HCT116 (cell line): ENCODE data around the gene USP47.

Experiments
- POLR2A ChIP-seq: IDR thresholded peaks from 2 replicates; pipeline ENCODE4 v1.7.0; 2011; ENCODE audit warnings: borderline replicate concordance; ENCODE audit not compliant: insufficient read depth, insufficient read length; ENCODE audit errors: extremely low read depth
- SIN3A ChIP-seq: IDR thresholded peaks from 2 replicates; pipeline ENCODE4 v1.6.1; 2012; ENCODE audit warnings: low read depth
- YY1 ChIP-seq: IDR thresholded peaks from 2 replicates; pipeline ENCODE4 v1.6.1; 2011; ENCODE audit warnings: low read length, low read depth, moderate library complexity, mild to moderate bottlenecking; ENCODE audit not compliant: insufficient replicate concordance; ENCODE audit errors: extremely low read depth
- TF ChIP-seq, protein P1 (sequence below), 3 experiments: fragments of 200-600 bp in 1 of 3; sonication (generic) in 1 of 3; IDR thresholded peaks in 2 of 3; conservative IDR thresholded peaks in 1 of 3; 2 replicates each; pipeline ENCODE4 v1.5.1; 2012 to 2017; ENCODE audit warnings: low read depth in 2 of 3, low read length in 2 of 3, antibody characterized with exemption in 1 of 3, borderline replicate concordance in 1 of 3, control low read depth in 1 of 3, mild to moderate bottlenecking in 1 of 3, mixed read lengths in 1 of 3, mixed run types in 1 of 3, moderate library complexity in 1 of 3; ENCODE audit not compliant: insufficient read depth in 1 of 3

DNA sequence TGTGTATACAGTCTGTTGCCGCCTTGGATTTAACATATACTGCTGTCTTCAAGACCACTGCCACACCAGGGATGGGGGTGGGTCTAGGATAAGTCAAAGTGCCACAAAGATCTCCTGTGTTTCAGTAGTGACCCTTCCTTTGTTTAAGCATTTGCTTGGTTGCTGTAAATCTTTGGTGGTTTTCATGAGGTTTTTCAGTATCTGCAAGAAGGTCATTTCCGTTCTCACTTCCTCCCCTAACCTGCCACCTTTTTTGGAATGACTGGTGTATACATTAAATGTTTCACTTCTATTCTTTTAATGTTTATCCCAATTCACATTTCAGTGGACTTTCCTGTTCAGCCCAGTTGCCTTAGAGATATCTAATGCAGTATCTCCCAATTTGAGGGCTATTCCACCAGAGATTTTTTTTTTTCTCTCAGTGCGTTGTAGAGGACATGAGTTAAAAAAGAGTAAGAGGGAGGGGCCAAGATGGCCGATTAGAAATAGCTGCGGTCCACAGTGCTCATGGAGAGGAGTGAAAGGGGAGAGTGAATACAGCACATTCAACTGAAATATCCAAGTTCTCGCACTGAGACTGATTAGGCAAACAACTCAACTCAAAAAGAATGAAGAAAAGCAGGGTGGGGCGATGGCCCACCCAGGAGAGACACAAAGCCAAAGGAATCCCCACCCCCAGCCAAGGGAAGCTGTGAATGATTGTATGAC, 43.2 kb downstream of the USP47 start:
- TF ChIP-seq, protein P1, sequence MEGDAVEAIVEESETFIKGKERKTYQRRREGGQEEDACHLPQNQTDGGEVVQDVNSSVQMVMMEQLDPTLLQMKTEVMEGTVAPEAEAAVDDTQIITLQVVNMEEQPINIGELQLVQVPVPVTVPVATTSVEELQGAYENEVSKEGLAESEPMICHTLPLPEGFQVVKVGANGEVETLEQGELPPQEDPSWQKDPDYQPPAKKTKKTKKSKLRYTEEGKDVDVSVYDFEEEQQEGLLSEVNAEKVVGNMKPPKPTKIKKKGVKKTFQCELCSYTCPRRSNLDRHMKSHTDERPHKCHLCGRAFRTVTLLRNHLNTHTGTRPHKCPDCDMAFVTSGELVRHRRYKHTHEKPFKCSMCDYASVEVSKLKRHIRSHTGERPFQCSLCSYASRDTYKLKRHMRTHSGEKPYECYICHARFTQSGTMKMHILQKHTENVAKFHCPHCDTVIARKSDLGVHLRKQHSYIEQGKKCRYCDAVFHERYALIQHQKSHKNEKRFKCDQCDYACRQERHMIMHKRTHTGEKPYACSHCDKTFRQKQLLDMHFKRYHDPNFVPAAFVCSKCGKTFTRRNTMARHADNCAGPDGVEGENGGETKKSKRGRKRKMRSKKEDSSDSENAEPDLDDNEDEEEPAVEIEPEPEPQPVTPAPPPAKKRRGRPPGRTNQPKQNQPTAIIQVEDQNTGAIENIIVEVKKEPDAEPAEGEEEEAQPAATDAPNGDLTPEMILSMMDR (IDR thresholded peaks at IDR 0.05 in 2 of 3, conservative IDR thresholded peaks at IDR 0.05 in 1 of 3; ENCODE audit: borderline replicate concordance in 1 of 3, insufficient read depth in 1 of 3, low read depth in 2 of 3, low read length in 2 of 3) = no peak
- TF ChIP-seq YY1 = no peak
- TF ChIP-seq SIN3A = no peak
- no peak for TF ChIP-seq POLR2A
